WTC11 (cell line): Measurements from ENCODE around the gene ERMP1.

Source experiments
- CREB1 ChIP-seq: sonication (generic); formaldehyde crosslinking; IDR thresholded peaks from 2 replicates; pipeline ENCODE4 v1.8.0; 2023; ENCODE audit warnings: mild to moderate bottlenecking, missing genetic modification reagents
- NR2C2 ChIP-seq: sonication (generic); formaldehyde crosslinking; IDR thresholded peaks from 2 replicates; pipeline ENCODE4 v1.8.0; 2022; ENCODE audit warnings: mild to moderate bottlenecking, missing genetic modification reagents
- TEAD1 ChIP-seq: sonication (generic); formaldehyde crosslinking; IDR thresholded peaks from 2 replicates; pipeline ENCODE4 v1.8.0; 2022; ENCODE audit warnings: mild to moderate bottlenecking, missing genetic modification reagents
- TP53 ChIP-seq: sonication (generic); formaldehyde crosslinking; IDR thresholded peaks from 2 replicates; pipeline ENCODE4 v1.8.1; 2023; ENCODE audit warnings: mild to moderate bottlenecking, missing genetic modification reagents
- ZNF121 ChIP-seq: sonication (generic); formaldehyde crosslinking; IDR thresholded peaks from 2 replicates; pipeline ENCODE4 v1.8.0; 2023; ENCODE audit warnings: missing genetic modification reagents
- TF ChIP-seq, protein P1 (sequence below): sonication (generic); formaldehyde crosslinking; IDR thresholded peaks from 2 replicates; pipeline ENCODE4 v1.8.0; 2022; ENCODE audit warnings: mild to moderate bottlenecking, missing genetic modification reagents
- TF ChIP-seq, protein P2 (sequence below): fragments of 200-600 bp; IDR thresholded peaks from 2 replicates; pipeline ENCODE4 v1.8.0; 2022; ENCODE audit warnings: antibody characterized with exemption
- TF ChIP-seq, protein P3 (sequence below): sonication (generic); formaldehyde crosslinking; IDR thresholded peaks from 2 replicates; pipeline ENCODE4 v1.8.1; 2023; ENCODE audit warnings: mild to moderate bottlenecking, missing genetic modification reagents, moderate library complexity
- TF ChIP-seq, protein P4 (sequence below): fragments of 250-450 bp; sonication (Bioruptor Pico); IDR thresholded peaks from 2 replicates; pipeline ENCODE4 v2.1.2; 2022; ENCODE audit warnings: mild to moderate bottlenecking, moderate library complexity

DNA sequence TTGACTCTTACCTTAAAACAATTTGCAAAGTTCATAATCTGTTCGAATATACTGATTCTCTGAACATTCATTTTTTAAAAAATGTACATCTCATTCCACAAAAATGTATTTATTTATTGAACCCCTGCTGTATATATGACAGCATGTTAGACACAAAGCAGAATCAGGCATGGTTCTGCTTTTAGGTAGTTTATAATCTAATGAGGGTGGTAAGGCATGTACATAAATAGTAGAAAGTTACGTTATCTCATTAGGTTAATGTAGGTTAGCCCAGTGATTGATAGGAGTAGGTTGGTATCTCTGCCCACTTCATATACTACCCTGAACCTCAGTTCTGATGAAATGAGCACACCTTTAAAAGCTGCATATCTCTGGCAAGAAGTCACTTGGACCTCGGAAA is 89.8 kb downstream of the ERMP1 start:
- TF ChIP-seq, protein P1, sequence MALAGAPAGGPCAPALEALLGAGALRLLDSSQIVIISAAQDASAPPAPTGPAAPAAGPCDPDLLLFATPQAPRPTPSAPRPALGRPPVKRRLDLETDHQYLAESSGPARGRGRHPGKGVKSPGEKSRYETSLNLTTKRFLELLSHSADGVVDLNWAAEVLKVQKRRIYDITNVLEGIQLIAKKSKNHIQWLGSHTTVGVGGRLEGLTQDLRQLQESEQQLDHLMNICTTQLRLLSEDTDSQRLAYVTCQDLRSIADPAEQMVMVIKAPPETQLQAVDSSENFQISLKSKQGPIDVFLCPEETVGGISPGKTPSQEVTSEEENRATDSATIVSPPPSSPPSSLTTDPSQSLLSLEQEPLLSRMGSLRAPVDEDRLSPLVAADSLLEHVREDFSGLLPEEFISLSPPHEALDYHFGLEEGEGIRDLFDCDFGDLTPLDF (CRISPR knock-in tag), result no peak
- TF ChIP-seq, protein P2, sequence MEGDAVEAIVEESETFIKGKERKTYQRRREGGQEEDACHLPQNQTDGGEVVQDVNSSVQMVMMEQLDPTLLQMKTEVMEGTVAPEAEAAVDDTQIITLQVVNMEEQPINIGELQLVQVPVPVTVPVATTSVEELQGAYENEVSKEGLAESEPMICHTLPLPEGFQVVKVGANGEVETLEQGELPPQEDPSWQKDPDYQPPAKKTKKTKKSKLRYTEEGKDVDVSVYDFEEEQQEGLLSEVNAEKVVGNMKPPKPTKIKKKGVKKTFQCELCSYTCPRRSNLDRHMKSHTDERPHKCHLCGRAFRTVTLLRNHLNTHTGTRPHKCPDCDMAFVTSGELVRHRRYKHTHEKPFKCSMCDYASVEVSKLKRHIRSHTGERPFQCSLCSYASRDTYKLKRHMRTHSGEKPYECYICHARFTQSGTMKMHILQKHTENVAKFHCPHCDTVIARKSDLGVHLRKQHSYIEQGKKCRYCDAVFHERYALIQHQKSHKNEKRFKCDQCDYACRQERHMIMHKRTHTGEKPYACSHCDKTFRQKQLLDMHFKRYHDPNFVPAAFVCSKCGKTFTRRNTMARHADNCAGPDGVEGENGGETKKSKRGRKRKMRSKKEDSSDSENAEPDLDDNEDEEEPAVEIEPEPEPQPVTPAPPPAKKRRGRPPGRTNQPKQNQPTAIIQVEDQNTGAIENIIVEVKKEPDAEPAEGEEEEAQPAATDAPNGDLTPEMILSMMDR, result no peak
- TF ChIP-seq, protein P3, sequence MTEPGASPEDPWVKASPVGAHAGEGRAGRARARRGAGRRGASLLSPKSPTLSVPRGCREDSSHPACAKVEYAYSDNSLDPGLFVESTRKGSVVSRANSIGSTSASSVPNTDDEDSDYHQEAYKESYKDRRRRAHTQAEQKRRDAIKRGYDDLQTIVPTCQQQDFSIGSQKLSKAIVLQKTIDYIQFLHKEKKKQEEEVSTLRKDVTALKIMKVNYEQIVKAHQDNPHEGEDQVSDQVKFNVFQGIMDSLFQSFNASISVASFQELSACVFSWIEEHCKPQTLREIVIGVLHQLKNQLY (CRISPR knock-in tag), result no peak
- TF ChIP-seq TP53 (CRISPR knock-in tag), result no peak
- no peak for TF ChIP-seq ZNF121 (CRISPR knock-in tag)
- TF ChIP-seq NR2C2 (CRISPR knock-in tag), result no peak
- no peak for TF ChIP-seq TEAD1
- TF ChIP-seq, protein P4, sequence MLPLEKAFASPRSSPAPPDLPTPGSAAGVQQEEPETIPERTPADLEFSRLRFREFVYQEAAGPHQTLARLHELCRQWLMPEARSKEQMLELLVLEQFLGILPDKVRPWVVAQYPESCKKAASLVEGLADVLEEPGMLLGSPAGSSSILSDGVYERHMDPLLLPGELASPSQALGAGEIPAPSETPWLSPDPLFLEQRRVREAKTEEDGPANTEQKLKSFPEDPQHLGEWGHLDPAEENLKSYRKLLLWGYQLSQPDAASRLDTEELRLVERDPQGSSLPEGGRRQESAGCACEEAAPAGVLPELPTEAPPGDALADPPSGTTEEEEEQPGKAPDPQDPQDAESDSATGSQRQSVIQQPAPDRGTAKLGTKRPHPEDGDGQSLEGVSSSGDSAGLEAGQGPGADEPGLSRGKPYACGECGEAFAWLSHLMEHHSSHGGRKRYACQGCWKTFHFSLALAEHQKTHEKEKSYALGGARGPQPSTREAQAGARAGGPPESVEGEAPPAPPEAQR (CRISPR knock-in tag), result no peak
- no peak for TF ChIP-seq CREB1 (CRISPR knock-in tag)
